GM10847 (cell line): ENCODE results near the gene PDE1C.

ENCODE experiments used
- POLR2A ChIP-seq: IDR thresholded peaks from 2 replicates; pipeline ENCODE4 v1.6.1; 2011; ENCODE audit not compliant: insufficient read length; ENCODE audit errors: extremely low read depth

The PDE1C gene

DNA sequence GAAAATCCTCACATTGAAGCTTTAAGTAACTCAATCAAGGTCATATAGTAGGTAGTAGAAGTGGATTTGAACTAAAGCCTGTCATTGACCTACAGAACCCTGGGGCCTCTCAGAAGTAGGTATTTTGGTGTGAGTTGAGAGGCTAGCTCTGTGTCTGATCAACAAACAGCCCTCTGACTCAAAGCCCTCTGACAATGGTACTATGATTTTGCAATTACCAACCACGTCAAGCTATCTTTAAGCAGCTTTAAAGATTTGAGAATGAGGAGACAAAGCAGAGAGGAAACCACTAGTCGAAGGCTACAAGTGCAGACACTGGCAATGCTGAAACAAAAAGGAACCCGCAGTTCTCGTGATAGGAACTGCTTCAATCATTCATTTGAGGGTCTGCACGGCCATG, 19.0 kb upstream of the PDE1C start:
- no peak for TF ChIP-seq POLR2A

DNA sequence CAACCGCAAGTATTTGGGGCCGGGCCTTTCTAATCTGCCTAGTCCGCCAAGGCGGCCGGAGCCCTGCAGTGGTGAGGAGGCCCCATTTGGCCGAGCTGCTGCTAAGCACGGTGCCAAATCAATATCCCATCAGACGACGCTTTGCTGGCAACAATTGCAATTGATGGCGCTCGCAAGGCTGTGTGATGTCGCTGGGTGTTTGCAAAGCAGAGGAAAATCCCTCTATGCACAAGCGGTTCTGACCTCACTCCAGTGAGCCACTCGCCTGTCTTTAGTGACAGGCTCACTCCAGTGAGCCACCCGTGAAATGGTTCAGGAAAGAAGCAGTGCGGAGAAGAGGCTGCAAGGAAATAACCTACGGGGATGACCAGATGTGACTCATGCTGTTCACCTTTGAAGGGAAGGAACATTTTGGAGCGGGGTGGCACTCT, 18.3 kb upstream of the PDE1C start:
- no peak for TF ChIP-seq POLR2A

DNA sequence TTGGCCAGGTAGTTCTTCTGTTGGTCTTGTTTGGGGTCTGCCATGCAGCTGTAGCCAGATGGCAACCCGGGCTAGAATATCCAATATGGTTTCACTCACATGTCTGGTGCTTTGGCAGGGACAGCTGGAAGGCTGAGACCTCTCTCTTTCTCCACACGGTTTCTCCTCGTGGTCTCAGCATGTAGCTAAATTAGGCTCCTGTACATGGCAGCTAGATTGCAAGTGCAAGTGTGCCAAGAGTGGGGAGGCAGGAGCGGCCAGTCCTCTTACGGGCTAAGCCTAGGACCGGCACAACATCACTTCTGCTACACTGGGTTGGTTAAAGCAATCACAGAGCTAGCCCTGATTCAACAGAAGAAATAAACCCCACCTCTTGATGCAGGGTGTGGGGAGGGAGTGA, 9.3 kb upstream of the PDE1C start:
- no peak for TF ChIP-seq POLR2A

DNA sequence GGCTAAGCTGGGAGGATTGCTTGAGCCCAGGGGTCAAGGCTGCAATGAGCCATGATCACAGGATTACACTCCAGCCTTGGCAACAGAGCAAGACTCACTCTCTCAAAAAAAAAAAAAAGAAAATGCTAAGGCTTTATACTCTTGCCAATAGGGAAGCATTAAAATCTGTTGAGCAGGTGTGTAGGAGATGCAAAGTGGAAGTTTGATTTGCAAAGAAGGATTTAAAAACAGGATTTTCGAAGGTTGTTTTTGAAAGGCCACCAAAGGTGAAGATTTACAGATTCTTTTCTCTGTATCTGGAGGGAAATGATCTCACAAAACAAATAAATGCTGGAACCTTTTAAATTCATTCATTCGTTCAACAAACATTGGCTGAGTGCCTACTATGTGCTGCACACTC, 8.6 kb upstream of the PDE1C start:
- no peak for TF ChIP-seq POLR2A

DNA sequence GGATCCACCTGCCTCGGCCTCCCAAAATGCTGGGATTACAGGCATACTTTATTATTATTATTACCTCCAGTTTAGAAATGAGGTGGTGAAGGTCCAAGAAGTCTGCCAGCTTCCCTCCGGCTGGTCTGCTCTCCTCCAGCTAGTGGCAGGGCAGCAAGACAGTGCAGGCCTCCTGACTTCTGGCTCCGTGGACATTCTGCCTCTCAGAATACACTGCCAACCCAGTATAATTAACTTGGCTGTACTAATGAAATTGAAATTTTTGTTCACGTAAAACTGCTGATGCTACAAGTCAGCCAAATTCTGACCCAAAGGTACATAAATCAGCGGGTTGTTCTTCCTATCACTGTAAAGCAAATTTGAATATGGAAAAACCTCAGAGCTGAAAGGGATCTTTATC, 7.6 kb upstream of the PDE1C start:
- TF ChIP-seq POLR2A = no peak

DNA sequence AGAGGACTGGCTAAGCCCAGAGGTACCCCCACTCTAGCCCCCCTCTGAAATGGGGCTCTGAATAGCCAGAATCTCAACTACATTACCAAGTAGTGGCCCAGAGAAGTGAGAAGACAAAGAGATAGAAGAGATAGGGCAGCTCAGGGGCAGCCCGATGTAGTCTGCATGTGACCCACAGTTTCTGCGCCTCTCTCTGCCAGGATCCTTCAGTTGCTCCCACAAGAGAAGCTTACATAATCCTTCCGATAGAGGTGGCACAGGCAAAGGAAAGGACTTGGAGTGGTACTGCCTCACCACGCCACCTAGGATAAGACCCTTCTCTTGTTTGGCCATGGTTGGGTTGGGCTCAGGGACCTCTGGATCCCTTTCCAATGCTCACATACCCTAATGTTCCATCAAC, 5.4 kb upstream of the PDE1C start:
- no peak for TF ChIP-seq POLR2A

DNA sequence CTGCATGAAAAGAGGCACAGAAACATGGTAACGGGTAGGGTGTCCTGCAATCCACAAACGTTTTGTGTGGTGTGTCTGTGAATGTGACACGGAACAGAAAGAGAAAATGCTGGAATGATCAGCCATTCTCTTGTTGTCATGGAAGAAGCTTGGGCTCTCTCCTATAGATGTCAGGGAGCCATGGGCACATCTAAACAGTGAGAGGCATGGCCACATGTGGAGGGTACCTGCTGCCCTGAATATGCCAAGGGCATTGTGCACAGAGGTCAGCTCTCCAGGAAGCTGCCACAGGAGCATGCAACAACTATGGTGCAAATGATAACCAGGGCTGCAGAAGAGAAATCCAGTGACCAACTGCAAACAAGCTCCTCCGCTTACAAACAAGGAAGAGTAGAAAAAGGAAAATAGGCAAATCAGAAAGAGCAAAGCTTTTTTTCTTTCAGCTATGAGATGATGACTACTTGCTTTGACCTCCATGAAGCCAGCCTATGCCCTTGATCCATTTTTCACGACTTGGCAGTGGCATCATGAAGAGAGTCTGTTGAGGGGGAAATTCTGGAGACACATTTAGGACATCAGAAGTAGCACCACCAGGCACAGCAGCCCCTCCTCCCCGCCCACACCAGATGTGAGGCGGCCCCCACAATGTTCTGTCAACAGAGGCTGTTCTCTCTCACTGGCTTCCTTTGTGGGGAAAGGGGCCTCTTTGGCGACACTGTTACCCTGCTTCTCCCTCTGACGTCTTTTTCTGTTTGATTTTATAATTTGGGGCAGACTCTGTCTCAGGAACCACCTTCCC, 4.8 kb upstream of the PDE1C start:
- no peak for TF ChIP-seq POLR2A

DNA sequence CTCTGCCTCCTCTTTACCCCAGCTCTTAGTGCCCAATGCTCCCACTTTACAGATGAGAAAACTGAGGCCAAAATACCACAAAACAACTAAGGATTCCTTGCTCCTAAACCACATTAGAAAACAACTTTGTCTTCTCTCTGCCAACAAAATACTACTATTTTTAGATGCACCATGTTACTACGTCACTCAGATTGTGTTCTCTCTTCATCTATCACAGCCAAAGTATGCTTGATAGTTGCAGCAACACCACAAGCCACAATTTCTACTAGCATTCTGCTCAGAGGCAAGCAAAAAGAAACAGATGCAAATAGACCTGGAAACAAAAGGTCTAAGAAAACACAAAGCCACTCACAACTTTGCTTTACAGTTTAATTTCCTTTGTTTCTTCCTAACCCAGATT, 3.3 kb upstream of the PDE1C start:
- TF ChIP-seq POLR2A = no peak

DNA sequence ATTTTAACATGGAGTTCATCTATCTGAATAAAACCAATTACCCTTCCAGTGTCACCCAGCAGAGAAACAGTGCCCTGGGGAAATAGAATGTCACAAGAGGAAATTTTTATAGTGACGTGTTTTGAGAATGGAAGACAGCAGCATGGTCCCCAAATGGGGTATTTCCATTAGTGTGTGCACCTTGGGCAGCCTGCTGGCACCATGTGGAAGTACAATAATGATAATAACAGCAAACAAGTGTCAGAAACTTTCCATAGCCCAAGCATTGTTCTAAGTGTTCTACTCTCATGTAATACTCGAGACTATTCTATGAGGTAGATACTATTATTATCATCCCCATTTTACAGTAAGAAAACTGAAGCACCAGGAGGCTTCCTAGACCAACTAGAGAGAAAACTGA, 2.2 kb upstream of the PDE1C start:
- TF ChIP-seq POLR2A = no peak

DNA sequence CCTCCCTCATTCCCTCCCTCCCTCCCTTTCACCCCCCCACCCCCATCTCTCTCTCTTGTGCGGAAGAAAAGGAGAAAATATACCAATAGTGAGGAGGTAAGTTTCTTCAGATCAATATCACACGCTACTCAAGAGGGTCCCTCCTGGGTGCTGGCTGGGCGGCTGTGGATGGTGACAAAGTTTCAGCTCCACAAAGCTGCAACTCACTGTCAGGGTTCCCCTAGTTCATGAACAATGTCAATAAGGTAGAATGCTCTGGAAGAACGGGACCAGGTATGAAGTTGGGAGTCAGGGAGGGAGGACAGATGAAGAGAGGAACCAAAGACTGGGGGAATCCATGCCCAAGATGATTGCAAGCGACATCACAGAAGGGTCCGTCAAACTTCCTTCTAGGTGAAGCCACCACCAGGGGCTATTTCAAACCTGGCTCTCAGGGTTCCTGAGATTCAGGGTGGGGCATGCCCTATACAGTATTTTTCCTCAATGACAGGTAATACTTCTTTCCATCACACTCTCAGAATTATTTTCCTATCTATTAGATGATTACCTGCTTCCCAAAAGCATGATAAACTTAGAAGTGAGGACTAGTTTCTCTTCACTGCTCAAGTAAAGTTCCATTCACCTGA, 1.4 kb upstream of the PDE1C start:
- no peak for TF ChIP-seq POLR2A

DNA sequence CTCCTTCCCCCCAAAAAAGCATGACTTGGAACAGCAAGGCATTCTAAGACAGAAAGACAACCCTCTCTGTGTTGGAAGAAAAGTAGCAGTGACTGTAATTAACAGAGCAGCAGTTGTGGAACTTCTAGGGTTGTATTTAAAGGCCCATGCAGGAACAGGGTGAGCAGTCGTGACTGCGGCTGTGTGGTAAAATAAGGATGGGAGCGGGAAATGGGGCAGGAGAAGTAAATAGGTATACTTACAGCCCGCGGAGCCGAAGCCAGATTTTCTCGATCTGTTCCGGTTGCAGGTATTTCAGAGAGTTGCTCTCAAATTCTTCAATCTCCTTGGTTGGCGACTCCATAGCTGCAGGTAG, 179 bp downstream of the PDE1C start:
- TF ChIP-seq POLR2A = no peak

DNA sequence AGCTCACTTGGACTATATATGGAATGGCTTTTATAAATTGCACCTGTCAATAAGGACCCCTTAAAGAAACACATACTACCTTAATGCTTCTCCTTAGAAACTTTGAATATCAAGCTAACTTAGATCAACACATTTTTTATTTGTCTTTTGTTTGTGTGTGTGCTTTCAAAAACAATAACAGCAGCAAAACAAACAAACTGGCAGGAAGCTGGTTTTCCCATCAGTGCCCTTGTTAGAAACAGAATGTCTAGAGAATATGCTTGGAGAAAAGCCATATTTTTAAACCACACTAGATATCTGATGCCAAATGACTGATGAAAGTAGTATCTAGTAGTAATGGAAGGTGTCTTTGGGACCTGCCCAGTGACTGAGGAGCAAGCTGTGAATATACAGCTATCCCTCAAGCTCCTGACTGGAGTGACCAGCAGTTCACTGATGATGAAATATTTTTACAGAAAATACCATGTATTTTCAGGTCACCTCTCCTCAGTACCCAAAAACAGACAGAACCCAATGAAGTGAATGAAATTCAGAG, 1.0 kb downstream of the PDE1C start:
- no peak for TF ChIP-seq POLR2A

DNA sequence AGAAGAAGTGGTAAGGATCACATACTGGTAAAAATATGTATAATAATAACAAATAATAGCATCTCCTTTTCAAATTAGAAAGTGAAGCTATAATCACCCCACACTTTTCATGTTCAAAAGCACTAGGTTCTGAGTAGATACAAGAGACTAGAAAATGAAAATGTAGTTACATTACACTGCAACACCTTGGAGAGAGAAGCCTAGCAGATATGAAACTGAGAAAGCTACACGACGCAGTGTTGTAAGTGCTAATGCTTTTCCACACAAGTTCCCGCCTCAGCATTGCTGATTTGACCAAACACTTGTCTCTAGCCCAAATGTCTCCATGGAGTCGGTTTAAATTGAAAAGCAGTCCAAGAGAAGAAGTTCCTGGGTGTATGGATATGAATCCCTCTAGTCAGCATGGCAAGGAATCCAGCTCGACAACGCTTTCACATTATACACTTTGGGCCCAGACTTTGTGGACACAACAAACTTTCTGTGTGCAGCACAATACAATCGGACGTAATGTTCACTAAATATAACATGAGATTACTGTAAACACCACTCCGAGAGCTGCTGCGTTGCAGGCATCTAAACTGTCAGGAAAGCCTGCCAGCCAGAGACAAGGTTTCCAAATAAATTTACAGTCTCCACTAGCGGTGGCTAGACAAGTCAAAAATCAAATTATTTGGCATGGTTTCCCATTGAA, 1.7 kb downstream of the PDE1C start:
- no peak for TF ChIP-seq POLR2A

DNA sequence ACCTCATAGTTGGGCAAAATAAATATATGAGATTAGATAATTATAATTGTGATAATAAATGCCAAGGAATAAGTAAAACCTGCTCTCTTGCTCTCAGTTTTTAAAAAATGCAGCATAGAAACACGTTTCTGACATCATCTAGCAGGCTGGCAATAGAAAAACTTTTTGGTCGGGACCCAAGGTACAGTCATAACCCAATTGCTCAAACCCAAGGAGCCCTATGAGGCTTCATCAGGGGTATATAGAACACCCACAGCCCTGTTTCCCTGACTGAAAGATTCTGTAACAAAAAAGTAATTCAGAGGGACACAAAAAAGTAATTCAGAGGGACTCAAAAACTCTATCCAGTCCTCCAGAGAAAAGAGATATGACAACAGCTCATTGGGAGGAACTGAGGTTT, 3.8 kb downstream of the PDE1C start:
- no peak for TF ChIP-seq POLR2A

DNA sequence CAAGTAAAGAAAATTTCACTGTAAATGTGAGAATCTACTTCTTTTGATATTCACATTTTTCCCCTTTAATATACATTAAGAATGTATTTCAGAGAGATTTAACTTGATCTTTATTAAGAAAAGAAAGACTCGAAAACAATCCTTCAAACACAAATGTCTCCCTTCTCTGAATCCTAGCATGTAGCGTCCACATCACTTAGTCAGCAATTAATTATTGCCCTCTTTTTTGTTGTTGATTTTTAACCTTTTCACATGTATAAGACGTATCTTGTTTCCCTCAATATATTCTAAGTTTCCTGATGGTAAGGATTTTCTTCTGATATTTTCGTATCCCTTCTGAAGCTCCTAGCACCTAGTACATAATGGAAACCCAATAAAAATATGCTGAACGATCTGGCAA, 6.6 kb downstream of the PDE1C start:
- no peak for TF ChIP-seq POLR2A

DNA sequence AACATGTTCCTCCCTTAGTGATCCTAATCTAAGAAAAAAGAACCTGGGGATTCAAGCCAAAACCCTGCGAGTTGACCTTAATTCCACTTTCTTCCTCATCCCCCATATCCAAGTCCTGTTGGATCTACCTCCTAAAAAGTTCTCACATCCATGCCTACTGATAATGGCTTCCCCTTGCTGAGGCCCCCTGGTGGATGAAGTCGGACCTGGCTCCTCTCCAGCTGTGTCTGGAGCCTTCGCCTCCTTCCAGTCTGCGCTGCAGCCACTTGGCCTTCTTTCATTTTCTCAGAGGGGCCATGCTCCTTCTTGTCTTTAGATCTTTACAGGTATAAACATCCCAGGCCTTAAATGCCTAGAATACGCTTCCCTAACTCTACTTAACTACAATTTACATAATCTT, 8.1 kb downstream of the PDE1C start:
- no peak for TF ChIP-seq POLR2A
